ENCODE measurements around the gene SPRYD3. TPM values are rescaled to one million over a fixed set of nuclear protein-coding genes. Genes with fewer than 3 reads are reported as not detected.

SPRYD3 gene
- total and polyA plus RNA-seq, 12 donors = 20.5 to 63.9 (median 47.4) TPM

- peaks cover 10 to 44% (median 38%) of the 10 kb centered on the region in 9 donors for H3K4me1 ChIP-seq
- WGBS, 2 donors = 80 to 89% methylated on average over 6 of the region's 6 CpGs
- H3K27ac ChIP-seq = peak overlapping the region in 3 of 10 donors; percentile 3 to 71 (median 11)
- ATAC-seq (no peak), DNase-seq (no peak)
- H3K4me3 ChIP-seq = no peak overlapping the region
- H3K27me3 ChIP-seq = peaks cover 0 to 4% (median 0%) of the 10 kb centered on the region in 7 donors
- intact Hi-C loops (cut with DNase I) = no loop called here
- no peaks in the 10 kb centered on the region for H3K9me3 ChIP-seq
- H3K36me3 ChIP-seq = no peaks in the 10 kb centered on the region
- TF ChIP-seq CTCF (IDR thresholded peaks at IDR 0.05) = no peak
Observed at GRCh38 chr12:53094394-53094787, 15.2 kb upstream of the SPRYD3 start.

GRCh38 chr12:53093777-53094393, 14.7 kb upstream of the SPRYD3 start:
- intact Hi-C loops (cut with DNase I) = no loop called here
- 81 to 83% methylated on average over 6 of the region's 6 CpGs for WGBS, 2 donors
- Histone ChIP-seq H3K27ac (peak overlapping the region in 3 of 10 donors; percentile 3 to 71 (median 11)), H3K4me1 (peaks cover 10 to 39% (median 33%) of the 10 kb centered on the region in 9 donors), H3K9me3 (no peaks in the 10 kb centered on the region), H3K4me3 (no peak overlapping the region), H3K27me3 (peaks cover 0 to 4% (median 0%) of the 10 kb centered on the region in 7 donors), H3K36me3 (no peaks in the 10 kb centered on the region)
- ATAC-seq (no peak), DNase-seq (no peak)
- no peak for TF ChIP-seq CTCF (IDR thresholded peaks at IDR 0.05)

- Histone ChIP-seq H3K27me3 (no peaks in the 10 kb centered on the region), H3K9me3 (no peaks in the 10 kb centered on the region), H3K4me3 (no peak overlapping the region), H3K27ac (no peak overlapping the region), H3K36me3 (no peaks in the 10 kb centered on the region), H3K4me1 (peaks cover 2 to 19% (median 12%) of the 10 kb centered on the region in 9 donors)
- ATAC-seq (no peak), DNase-seq (no peak)
- intact Hi-C loops (cut with DNase I) = no loop called here
- no peak for TF ChIP-seq CTCF (IDR thresholded peaks at IDR 0.05)
- 82 to 86% methylated on average over 6 of the region's 6 CpGs for WGBS, 2 donors
Observed at GRCh38 chr12:53091756-53092155, 12.6 kb upstream of the SPRYD3 start.

- ATAC-seq (no peak), DNase-seq (no peak)
- Histone ChIP-seq H3K36me3 (no peaks in the 10 kb centered on the region), H3K4me1 (peaks cover 0 to 9% (median 0%) of the 10 kb centered on the region in 9 donors), H3K27ac (no peak overlapping the region), H3K27me3 (no peaks in the 10 kb centered on the region), H3K9me3 (no peaks in the 10 kb centered on the region), H3K4me3 (no peak overlapping the region)
- 77 to 84% methylated on average over 2 of the region's 2 CpGs for WGBS, 2 donors
- intact Hi-C loops (cut with DNase I) = no loop called here
- no peak for TF ChIP-seq CTCF (IDR thresholded peaks at IDR 0.05)
Observed at GRCh38 chr12:53090554-53090953, 11.4 kb upstream of the SPRYD3 start.
